ENCODE data around the gene RPP25L.

- TF ChIP-seq CTCF (IDR thresholded peaks at IDR 0.05) (no peak), POLR2A (IDR thresholded peaks at IDR 0.05) (no peak)
These were observed 26.9 kb downstream of the RPP25L start for GRCh38 chr9:34584970-34585369.
